Gastrocnemius medialis (tissue), 4 donors: ENCODE measurements around the gene INPP4B.

Experiments
- POLR2A ChIP-seq, 2 donors: fragments of 450-650 bp; IDR thresholded peaks; one replicate each; pipeline ENCODE4 v1.6.1; 2017; ENCODE audit warnings: antibody characterized with exemption in 2 of 2, mild to moderate bottlenecking in 2 of 2, moderate library complexity in 2 of 2
- TF ChIP-seq, protein P1 (sequence below), 5 experiments: fragments of 450-650 bp in 3 of 5; fragments of 200-600 bp in 2 of 5; sonication (generic) in 2 of 5; IDR thresholded peaks in 4 of 5; conservative IDR thresholded peaks in 1 of 5; 1 replicate in 4 of 5; 2 replicates in 1 of 5; pipeline ENCODE4 v1.5.1; 2016 to 2019; ENCODE audit warnings: antibody characterized with exemption in 5 of 5, mild to moderate bottlenecking in 3 of 5, moderate library complexity in 3 of 5

DNA sequence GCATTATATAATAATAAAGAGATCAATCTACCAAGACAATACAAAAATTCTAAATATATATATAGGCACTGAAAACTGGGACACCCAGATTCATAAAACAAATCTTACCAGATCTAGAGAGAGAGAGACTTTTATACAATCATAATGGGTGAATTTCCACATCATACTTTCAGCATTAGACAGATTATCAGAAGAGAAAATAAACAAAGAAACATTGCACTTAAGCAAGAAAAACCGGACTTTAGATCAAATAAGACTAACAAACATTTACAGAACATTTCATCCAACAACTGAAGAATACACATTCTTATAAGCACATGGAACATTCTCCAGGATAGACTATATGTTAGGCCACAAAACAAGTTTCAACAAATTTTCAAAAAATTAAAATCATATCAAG, 245.1 kb downstream of the INPP4B start:
- TF ChIP-seq, protein P1, sequence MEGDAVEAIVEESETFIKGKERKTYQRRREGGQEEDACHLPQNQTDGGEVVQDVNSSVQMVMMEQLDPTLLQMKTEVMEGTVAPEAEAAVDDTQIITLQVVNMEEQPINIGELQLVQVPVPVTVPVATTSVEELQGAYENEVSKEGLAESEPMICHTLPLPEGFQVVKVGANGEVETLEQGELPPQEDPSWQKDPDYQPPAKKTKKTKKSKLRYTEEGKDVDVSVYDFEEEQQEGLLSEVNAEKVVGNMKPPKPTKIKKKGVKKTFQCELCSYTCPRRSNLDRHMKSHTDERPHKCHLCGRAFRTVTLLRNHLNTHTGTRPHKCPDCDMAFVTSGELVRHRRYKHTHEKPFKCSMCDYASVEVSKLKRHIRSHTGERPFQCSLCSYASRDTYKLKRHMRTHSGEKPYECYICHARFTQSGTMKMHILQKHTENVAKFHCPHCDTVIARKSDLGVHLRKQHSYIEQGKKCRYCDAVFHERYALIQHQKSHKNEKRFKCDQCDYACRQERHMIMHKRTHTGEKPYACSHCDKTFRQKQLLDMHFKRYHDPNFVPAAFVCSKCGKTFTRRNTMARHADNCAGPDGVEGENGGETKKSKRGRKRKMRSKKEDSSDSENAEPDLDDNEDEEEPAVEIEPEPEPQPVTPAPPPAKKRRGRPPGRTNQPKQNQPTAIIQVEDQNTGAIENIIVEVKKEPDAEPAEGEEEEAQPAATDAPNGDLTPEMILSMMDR (IDR thresholded peaks at IDR 0.05 in 4 of 5, conservative IDR thresholded peaks at IDR 0.05 in 1 of 5): no peak
- TF ChIP-seq POLR2A (IDR thresholded peaks at IDR 0.05): no peak
